Thoracic aorta (tissue), 2 donors: Measurements from ENCODE around the gene SCYGR1. TPM values are rescaled to one million over a fixed set of nuclear protein-coding genes. Genes with fewer than 3 reads are reported as not detected.
"Not testable (repeated sequence)": the region's sequence is repeated elsewhere in the genome, so short reads cannot be mapped to it uniquely, and the experiment has no call there.

Experiments
- ATAC-seq: fragments of 150-250 bp; one replicate; pipeline ENCODE4 v1.8.0; 2017; ENCODE audit warnings: low read depth; ENCODE audit not compliant: insufficient number of reproducible peaks, low FRiP score
- DNase-seq: peaks from one replicate; pipeline ENCODE4 v3.0.0-alpha.2; 2020; ENCODE audit warnings: low spot score
- H3K27ac ChIP-seq, 2 donors: fragments of 200-600 bp; sonication (generic); 1 replicate in 1 of 2; 2 replicates in 1 of 2; pipeline ENCODE4 v1.5.1; 2016; ENCODE audit warnings: mild to moderate bottlenecking in 2 of 2, moderate library complexity in 2 of 2
- H3K27me3 ChIP-seq: fragments of 200-600 bp; sonication (generic); replicated peaks from 2 replicates; pipeline ENCODE4 v1.6.0; 2016; ENCODE audit warnings: mild to moderate bottlenecking; ENCODE audit not compliant: insufficient read depth
- H3K36me3 ChIP-seq: fragments of 200-600 bp; sonication (generic); one replicate; pipeline ENCODE4 v1.5.1; 2016
- H3K4me1 ChIP-seq, 2 donors: fragments of 200-600 bp; sonication (generic); 1 replicate in 1 of 2; 2 replicates in 1 of 2; pipeline versions ENCODE4 v1.5.1 to v1.6.0; 2016; ENCODE audit warnings: low read depth in 2 of 2, mild to moderate bottlenecking in 1 of 2; ENCODE audit not compliant: control insufficient read depth in 1 of 2
- H3K4me3 ChIP-seq: fragments of 200-600 bp; sonication (generic); 2 replicates; pipeline ENCODE4 v1.5.1; 2016; ENCODE audit warnings: mild to moderate bottlenecking
- H3K9me3 ChIP-seq: fragments of 200-600 bp; sonication (generic); 2 replicates; pipeline ENCODE4 v1.5.1; 2016
- total RNA-seq, 2 donors: library from RNA; depleted of rRNA; stranded (reverse); fragments of >200 nt; gene quantifications; one replicate each; pipeline versions ENCODE4 v1.1.0 to v1.2.3, GENCODE V29; 2016
- TF ChIP-seq, protein P1 (sequence below): fragments of 200-600 bp; sonication (generic); IDR thresholded peaks from one replicate; pipeline ENCODE4 v1.5.1; 2019; ENCODE audit warnings: antibody characterized with exemption

Gene SCYGR1
- total RNA-seq: not detected

DNA sequence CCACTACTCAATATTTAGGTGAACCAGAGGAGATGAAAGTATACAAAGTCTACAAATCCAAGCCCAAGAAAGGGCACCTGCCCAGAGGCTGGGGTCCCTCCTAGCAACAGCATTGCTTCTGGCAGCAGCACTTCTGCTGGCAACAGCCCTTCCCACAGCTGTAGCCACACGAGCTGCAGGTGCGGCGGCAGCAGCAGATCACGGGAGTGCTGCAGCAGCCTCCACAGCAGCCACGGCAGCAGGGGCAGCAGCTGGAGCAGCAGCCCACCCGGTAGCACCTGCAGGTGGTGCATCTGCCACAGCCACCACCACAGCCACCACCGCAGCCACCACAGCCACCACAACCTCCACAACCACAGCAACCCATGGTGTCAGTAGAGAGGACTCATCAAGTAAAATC is at the start of gene SCYGR1:
TSS of gene SCYGR1 (minus strand) at position 367 of the 400 bp plus-strand sequence. CDS start at position 367, 0 bp downstream.
- not testable (repeated sequence) for DNase-seq, H3K27ac ChIP-seq, H3K4me3 ChIP-seq, H3K27me3 ChIP-seq, H3K4me1 ChIP-seq, H3K36me3 ChIP-seq, H3K9me3 ChIP-seq, ATAC-seq

- Histone ChIP-seq H3K36me3 (no peaks in the 10 kb centered on the region), H3K27ac (no peak overlapping the region), H3K4me3 (no peak overlapping the region), H3K4me1 (no peaks in the 10 kb centered on the region), H3K27me3 (no peaks in the 10 kb centered on the region), H3K9me3 (peaks cover 10% of the 10 kb centered on the region)
- ATAC-seq (no peak), DNase-seq (no peak)
- TF ChIP-seq, protein P1, sequence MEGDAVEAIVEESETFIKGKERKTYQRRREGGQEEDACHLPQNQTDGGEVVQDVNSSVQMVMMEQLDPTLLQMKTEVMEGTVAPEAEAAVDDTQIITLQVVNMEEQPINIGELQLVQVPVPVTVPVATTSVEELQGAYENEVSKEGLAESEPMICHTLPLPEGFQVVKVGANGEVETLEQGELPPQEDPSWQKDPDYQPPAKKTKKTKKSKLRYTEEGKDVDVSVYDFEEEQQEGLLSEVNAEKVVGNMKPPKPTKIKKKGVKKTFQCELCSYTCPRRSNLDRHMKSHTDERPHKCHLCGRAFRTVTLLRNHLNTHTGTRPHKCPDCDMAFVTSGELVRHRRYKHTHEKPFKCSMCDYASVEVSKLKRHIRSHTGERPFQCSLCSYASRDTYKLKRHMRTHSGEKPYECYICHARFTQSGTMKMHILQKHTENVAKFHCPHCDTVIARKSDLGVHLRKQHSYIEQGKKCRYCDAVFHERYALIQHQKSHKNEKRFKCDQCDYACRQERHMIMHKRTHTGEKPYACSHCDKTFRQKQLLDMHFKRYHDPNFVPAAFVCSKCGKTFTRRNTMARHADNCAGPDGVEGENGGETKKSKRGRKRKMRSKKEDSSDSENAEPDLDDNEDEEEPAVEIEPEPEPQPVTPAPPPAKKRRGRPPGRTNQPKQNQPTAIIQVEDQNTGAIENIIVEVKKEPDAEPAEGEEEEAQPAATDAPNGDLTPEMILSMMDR: no peak
Observed at GRCh38 chr2:227436436-227437174, 48.9 kb upstream of the SCYGR1 start.

DNA sequence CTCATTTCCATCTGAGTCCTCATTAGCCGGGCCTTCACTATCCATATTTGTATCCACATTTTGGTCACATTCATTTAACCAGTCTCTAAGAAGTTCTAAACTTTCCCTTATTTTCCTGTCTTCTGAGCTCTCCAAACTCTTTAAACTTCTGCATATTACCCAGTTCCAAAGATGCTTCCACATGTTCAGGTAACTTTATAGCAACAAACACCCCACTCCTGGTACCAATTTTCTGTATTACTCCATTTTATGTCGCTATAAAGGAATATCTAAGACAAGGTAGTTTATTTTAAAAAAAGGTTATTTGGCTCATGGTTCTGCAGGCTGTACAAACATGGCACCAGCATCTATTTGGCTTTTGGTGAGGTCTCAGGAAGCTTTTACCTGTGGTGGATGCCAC is 45.4 kb upstream of the SCYGR1 start:
- no peak for DNase-seq
- Histone ChIP-seq H3K4me1 (no peaks in the 10 kb centered on the region), H3K36me3 (no peaks in the 10 kb centered on the region), H3K27ac (no peak overlapping the region), H3K27me3 (no peaks in the 10 kb centered on the region), H3K4me3 (no peak overlapping the region), H3K9me3 (peaks cover 10% of the 10 kb centered on the region)
- ATAC-seq: no peak
- TF ChIP-seq, protein P1: no peak

- Histone ChIP-seq H3K27ac (no peak overlapping the region), H3K27me3 (no peaks in the 10 kb centered on the region), H3K36me3 (no peaks in the 10 kb centered on the region), H3K4me1 (no peaks in the 10 kb centered on the region), H3K9me3 (peaks cover 10% of the 10 kb centered on the region), H3K4me3 (no peak overlapping the region)
- TF ChIP-seq, protein P1: no peak
- DNase-seq (no peak), ATAC-seq (no peak)
Observed at GRCh38 chr2:227430639-227431038, 42.9 kb upstream of the SCYGR1 start.

DNA sequence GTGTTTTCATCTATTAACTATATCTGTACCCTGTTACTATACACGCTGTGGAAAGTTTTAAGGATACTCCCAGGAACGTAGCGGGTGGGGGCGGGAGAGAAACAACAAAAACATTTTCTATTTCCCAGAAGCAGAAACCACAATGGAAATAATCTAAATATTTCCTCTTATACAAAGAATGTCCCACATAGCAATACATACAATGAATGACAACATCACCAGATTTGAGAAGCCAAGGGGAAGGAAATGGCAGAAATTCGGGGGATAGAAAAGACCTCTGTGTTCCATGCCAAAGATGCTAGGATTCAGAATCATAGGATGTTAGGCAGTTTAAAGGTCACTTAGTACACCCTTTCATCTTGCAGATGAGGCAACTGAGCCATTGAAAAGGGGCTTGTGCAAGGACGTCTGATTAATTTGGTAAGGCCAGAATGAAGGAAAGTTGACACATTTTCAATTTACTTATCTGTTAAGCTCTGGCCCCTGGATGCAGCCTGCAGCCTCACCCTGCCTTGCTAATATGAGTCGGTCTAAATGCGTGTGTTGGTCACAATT is 41.1 kb upstream of the SCYGR1 start:
- H3K27ac ChIP-seq: no peak overlapping the region
- no peaks in the 10 kb centered on the region for H3K27me3 ChIP-seq
- no peaks in the 10 kb centered on the region for H3K36me3 ChIP-seq
- DNase-seq: no peak
- no peaks in the 10 kb centered on the region for H3K4me1 ChIP-seq
- H3K4me3 ChIP-seq: no peak overlapping the region
- TF ChIP-seq, protein P1: no peak
- peaks cover 10% of the 10 kb centered on the region for H3K9me3 ChIP-seq
- no peak for ATAC-seq
